Measurements from ENCODE around the gene LCLAT1.

LCLAT1 gene

DNA sequence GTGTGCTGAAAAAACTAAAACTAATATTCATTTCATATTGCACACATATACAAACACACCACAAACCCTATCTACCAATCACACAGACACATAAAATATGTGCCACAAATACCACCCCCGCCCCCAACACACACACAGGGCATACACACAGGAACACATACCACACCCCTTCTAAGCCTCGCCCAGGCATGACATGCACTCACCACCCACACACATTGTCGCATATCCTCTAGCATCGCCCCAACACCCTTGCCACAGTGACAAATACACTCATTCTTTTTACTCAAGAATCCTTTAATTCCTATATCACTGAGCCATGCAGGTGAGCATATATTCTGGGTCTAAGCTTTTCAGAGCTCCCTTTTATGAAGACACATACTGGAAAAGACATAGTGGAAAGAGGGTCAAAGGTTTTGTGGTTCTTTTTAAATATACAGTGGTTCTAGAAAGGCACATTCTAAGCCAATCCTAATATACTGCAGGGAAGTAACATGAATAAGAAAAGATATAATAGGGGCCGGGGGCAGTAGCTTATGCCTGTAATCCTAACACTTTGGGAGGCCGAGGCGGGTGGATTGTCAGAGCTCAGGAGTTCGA, 24.5 kb upstream of the LCLAT1 start:
- DNase-seq (ENCODE audit: low spot score): no peak

- DNase-seq (ENCODE audit: low spot score): no peak
Observed at GRCh38 chr2:30424231-30424630, 22.8 kb upstream of the LCLAT1 start.

GRCh38 chr2:30425326-30425725, 21.7 kb upstream of the LCLAT1 start:
- DNase-seq (ENCODE audit: low spot score): peak; percentile 42

DNA sequence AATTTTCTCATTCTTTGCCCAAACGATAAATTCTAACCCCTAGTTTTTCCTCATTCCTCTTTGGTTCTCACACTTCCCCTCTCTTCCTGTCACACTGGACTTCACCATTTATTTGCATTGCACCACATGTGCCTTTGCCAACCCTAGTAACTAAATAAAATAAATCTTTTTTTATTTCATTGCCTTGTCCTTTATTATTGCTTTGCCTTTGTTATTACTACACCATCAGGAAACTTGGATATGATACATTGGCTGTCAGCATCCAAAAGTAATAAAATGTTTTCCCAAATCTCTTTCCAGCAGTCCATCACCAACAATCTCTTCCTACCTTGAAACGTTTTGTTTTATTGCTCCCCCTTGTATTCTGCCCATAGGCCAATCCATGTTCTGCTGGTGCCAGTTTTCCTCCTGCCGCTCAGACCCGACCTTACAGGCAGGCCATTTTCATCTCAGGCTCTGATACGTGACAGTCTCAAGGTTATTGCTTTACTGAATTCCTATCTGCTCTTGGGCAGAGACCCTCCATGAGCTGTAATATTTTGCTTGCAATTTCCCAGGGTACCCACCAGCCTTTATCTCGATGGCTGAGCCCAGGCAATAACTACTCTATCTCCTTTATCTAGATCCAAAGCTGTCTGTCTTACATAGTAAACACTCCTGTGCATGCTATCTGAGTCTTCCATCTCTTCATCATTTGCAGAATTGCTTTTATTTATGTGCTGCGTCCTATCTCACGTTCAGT, 19.3 kb upstream of the LCLAT1 start:
- no peak for DNase-seq (ENCODE audit: low spot score)

GRCh38 chr2:30428348-30428662, 18.7 kb upstream of the LCLAT1 start:
- no peak for DNase-seq (ENCODE audit: low spot score)

DNA sequence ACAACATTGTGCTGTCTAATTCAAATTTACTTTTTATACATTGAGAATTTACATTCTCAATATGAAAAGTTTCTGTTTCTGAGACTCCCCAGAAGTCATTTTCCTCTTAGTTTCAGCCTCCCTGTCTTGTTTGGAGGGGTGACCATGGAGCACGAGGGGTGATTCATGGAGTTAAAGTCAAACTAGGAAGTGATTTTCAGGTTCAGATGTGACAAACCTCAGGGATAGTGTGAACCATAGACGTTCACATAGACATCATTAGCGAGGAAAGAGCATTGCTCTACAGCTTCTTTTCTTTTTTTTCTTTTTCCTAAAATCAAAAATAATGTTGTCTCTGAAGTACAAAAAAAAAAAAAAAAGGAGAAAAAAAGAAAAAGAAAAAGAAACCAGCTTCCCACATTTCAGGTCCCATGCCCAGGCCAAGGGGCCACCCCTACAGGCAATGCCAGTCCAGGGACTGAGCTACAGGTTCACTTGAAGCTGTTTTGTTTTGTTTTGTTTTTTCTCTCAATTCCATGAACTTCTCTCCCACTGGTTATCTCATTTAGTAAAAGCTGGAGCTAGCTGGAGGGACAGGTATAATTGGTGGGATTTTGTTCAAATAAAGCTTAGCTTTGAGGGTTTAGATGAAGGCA, 18.1 kb upstream of the LCLAT1 start:
- DNase-seq (ENCODE audit: low spot score): no peak

- DNase-seq (ENCODE audit: low spot score): no peak
Observed at GRCh38 chr2:30433541-30434299, 13.3 kb upstream of the LCLAT1 start.

DNA sequence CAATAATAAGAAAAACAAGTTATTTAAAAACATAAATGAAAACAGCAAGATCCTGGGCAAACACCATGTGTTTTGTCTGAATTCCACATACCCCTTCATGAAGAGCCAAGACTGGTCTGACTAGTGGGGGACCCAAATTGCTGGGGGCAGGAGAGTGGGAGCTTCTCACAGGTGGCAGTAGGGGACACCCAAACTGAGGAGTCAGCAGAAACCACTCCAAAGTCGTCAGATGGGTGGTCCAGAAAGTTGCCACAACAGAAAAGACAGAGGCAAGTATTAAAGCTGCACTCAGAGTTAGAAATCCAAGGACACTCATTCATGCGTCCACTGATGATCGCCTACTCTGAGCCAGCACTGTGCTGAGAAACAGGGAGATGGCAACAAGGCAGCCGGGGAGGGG, 12.3 kb upstream of the LCLAT1 start:
- DNase-seq (ENCODE audit: low spot score): no peak

DNA sequence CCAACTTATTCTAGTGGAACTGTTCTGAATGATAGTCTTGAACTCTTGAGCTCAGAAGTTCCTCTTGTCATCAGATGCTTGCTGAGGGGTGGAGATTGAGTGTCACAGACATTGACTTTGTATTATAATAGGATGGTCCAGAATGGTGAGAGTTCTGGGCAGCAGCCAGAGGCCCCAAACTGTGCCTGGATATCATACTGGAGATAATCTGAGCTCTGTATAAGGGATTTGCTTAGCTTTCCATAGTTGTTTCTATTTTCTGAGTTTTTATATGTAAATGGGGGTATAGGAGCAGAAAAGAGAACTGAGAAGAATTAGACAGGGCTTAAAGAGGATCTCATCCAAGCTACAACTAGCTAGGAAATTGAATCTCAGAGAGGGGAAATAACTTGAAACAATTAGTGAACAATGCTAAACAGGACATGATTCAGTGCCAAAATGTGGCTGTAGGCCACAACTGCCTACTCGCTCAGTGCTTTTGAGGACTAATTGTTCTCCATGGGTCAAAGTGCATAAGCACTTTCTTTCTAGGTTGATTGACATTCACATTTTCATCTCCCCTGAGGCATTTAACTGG, 10.1 kb upstream of the LCLAT1 start:
- DNase-seq (ENCODE audit: low spot score): no peak

DNA sequence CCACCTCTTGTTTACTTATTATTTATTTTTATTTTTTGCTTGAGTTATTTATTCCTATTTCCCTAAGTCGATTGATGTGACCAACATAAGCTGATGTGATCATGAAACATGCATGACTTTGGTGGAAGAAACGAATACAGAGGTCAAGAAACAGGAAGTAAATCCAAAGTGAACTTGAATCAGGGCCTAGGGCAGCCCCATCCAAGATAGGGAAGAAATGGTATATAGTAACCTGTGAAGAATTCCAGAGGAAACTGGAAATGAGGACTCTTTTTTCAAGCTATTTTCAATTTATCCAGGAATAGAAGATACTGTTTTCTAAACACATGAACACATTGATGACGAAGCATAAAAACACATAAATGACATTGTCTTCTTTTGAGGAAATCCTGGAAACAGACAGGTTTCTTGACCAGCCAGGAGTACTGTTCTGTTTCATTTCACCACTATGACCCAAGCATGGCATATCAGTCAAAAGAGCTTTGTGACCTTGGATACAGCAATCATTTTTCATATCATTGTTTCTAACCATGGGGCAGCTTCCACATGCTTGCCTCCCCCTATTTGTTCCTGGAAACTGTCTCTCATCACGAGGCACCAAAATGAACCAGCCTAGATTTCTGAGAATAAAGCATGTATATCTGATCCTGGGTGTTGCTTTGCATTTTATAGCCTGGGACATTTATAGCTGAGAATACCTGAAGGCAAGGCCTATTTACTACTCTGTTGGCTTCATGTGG, 9.1 kb upstream of the LCLAT1 start:
- no peak for DNase-seq (ENCODE audit: low spot score)

DNA sequence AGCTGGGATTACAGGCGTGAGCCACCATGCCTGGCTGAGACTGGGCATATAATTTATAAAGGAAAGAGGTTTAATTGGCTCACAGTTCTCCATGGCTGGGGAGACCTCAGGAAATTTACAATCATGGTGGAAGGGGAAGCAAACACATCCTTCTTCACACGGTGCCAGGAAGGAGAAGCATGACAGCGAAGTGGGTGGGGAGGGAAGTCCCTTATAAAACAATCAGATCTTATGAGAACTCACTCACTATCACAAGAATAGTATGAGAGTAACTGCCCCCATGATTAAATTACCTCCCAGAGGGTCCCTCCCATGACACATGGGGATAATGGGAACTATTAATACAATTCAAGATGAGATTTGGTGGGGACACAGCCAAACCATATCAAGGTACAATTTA, 7.8 kb upstream of the LCLAT1 start:
- no peak for DNase-seq (ENCODE audit: low spot score)

GRCh38 chr2:30439879-30440278, 7.2 kb upstream of the LCLAT1 start:
- DNase-seq (ENCODE audit: low spot score): no peak

DNA sequence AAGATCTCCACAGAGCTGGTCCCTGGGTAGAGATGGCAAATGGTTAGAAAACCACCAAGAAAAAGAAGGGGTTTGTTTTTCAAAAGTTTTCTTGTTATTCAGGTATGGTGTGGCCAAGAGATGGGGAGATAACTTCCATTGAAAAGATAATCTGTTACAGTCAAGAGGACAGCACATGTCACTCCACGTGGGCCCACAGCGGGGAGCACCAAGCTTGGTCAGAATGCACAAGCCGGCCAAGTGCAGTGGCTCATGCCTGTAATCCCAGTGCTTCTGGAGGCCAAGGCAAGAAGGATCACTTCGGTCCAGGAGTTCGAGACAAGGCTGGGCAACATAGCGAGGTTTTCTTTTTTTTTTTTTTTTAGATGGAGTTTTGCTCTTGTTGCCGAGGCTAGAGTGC, 6.0 kb upstream of the LCLAT1 start:
- no peak for DNase-seq (ENCODE audit: low spot score)

DNA sequence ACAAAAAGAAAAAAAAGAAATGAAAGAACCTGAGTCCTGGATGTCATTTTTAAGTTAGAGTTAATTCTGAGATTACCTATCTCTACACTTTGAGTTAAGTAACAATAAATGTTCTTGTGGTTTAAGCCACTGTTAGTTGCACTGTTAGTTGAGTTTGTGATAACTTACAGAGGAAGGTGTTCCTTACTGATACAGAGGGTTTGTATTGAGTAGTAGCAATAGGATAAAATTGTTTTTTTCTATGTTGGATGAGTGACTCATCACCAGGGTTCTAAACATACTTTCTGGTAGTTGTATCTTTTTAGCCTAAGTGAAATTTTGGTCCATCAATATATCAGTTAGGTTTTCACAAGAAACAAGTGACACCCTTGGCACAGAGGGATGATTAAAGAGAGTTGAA, 4.0 kb upstream of the LCLAT1 start:
- DNase-seq (ENCODE audit: low spot score): no peak

- DNase-seq (ENCODE audit: low spot score): no peak
Observed at GRCh38 chr2:30444273-30444672, 2.8 kb upstream of the LCLAT1 start.

DNA sequence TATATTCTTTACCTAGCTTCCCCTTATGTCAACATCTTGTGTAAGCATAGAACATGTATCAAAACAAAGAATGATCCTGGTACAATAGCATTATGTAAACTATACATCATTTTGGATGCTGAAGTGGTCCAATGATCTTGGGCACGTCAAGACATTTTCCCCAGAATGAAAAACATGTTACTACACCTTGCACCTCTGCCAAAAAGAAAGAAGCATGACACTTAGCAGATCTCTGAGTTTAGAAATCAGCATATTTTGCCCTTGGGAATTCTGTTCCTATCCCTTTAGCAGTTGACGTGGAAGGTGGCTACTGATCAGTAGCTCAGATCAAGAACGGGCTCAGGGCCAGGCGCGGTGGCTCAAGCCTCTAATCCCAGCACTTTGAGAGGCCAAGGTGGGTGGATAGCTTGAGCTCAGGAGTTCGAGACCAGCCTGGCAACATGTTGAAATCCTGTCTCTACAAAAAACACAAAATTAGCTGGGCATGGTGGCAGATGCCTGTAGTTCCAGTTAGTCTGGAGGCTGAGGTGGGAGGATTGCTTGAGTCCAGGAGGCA, 1.7 kb upstream of the LCLAT1 start:
- no peak for DNase-seq (ENCODE audit: low spot score)

DNA sequence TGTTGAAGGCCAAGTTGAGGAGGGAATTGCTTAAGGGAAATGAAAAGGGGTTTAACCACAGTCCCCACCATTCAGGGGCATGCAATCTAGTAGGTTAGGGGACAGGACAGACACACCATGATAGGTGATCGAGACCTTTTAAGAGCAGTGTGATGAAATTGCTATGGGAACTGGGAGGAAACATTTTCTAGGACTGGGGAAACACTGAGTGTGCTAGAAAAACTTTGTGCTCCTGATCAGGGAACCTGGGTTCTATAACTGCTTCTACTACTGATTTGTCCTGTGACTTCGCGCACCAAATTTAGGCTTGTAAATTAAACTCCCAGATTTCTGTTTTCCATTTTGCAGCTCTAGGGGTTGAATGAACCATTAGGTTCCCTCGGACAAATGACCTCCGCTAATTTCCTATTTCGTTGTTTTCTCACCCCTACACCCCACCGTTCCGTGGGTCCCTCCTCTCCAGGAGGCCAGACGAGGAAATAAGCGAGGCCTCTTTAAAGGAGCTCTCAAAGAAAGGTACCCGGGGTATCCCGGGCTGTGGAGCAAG, 371 bp upstream of the LCLAT1 start:
- no peak for DNase-seq (ENCODE audit: low spot score)

DNA sequence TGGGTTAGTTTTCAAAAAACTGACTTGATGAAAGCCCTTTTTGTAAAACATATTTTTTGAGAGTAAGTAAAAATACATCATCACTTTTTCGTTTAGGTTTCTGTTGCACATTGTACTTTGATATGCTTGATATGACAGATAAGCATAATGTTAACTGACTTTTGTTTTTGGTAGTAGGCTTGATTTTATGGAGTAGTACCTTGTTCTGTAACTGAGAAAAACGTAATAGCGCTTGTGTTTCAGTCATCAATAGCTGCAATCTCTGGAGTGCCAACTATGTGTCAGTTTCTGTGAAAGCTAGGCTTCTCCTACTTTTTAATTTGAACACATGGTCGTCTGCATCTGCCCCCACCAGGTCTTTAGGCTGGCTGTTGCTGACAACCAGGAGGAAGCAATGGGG, 1.3 kb downstream of the LCLAT1 start:
- no peak for DNase-seq (ENCODE audit: low spot score)

DNA sequence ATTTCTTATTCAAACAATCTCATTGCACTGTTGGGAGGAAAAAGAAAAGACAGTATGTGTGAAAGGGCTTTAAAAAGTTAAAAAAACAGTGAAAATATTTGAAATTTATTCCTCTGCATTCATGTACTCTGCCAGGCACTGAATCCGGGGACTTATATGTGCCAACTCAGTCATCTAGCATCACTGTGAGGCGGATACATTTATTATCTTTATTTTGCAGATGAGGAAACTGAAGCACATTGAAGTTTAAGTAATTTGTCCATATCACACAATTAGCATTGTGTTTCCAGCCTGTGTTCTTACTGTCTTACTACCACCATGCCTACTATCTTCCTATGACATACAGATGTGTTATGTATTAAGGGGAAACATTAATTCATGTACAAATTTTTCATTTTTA, 1.8 kb downstream of the LCLAT1 start:
- no peak for DNase-seq (ENCODE audit: low spot score)

- DNase-seq (ENCODE audit: low spot score): no peak
Observed at GRCh38 chr2:30450025-30450424, 3.0 kb downstream of the LCLAT1 start.

DNA sequence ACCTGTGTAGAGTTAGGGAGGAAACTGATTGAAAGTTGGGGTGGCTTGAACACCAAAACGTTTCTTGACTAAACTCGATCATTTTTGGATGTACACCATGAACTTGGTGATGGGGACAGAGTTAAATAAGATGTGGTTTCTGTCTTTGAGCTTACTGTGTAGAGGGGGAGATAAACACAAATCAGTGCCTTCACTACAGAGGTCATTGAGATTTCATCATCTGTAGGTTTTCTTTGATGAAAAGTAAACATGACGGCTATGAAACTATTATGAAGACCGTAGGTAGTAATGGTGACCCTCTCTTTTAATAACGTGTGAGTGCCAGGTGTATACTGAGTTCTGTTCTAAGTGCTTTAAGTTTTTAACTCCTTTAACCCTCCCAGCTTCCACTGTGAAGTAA, 6.5 kb downstream of the LCLAT1 start:
- no peak for DNase-seq (ENCODE audit: low spot score)
